Measurements from ENCODE around the gene SLCO2A1. TPM values are rescaled to one million over a fixed set of nuclear protein-coding genes. Genes with fewer than 3 reads are reported as not detected.

The SLCO2A1 gene
- total and polyA plus RNA-seq, 11 donors, result 2.8 to 28.4 (median 13.9) TPM

- Histone ChIP-seq H3K27ac (no peak overlapping the region), H3K27me3 (no peaks in the 10 kb centered on the region), H3K36me3 (no peaks in the 10 kb centered on the region), H3K4me3 (no peak overlapping the region), H3K9me3 (peaks cover 0 to 20% (median 0%) of the 10 kb centered on the region in 12 donors), H3K4me1 (peaks cover 0 to 7% (median 0%) of the 10 kb centered on the region in 12 donors)
- ATAC-seq, result no peak
- intact Hi-C loops (cut with DNase I), result no loop called here
- DNase-seq, result no peak
- 86 to 98% (median 97%) methylated on average over 5 of the region's 5 CpGs for WGBS, 4 donors
- TF ChIP-seq CTCF (IDR thresholded peaks at IDR 0.05) (no peak), POLR2A (IDR thresholded peaks at IDR 0.05) (no peak)
These were observed 20.3 kb downstream of the SLCO2A1 start for GRCh38 chr3:134009345-134010000.

- Histone ChIP-seq H3K4me1 (peaks cover 0 to 7% (median 0%) of the 10 kb centered on the region in 12 donors), H3K4me3 (no peak overlapping the region), H3K27me3 (no peaks in the 10 kb centered on the region), H3K9me3 (peaks cover 0 to 26% (median 0%) of the 10 kb centered on the region in 12 donors), H3K27ac (no peak overlapping the region), H3K36me3 (no peaks in the 10 kb centered on the region)
- intact Hi-C loops (cut with DNase I), result no loop called here
- TF ChIP-seq POLR2A (IDR thresholded peaks at IDR 0.05), result no peak
- no peak for TF ChIP-seq CTCF (IDR thresholded peaks at IDR 0.05)
- WGBS, 4 donors, result 37 to 53% (median 44%) methylated on average over 2 of the region's 2 CpGs
- peak in 1 of 5 donors; percentile 48 for DNase-seq
- peak in 2 of 4 donors; percentile 45 to 69 for ATAC-seq
These were observed 21.0 kb downstream of the SLCO2A1 start for GRCh38 chr3:134008630-134009156.

- Histone ChIP-seq H3K36me3 (no peaks in the 10 kb centered on the region), H3K9me3 (peaks cover 0 to 26% (median 0%) of the 10 kb centered on the region in 12 donors), H3K4me1 (peaks cover 0 to 7% (median 0%) of the 10 kb centered on the region in 12 donors), H3K27ac (no peak overlapping the region), H3K27me3 (no peaks in the 10 kb centered on the region), H3K4me3 (no peak overlapping the region)
- WGBS, 4 donors, result 62 to 80% (median 76%) methylated on average over 3 of the region's 3 CpGs
- intact Hi-C loops (cut with DNase I), result no loop called here
- ATAC-seq, result no peak
- no peak for DNase-seq
- TF ChIP-seq CTCF (IDR thresholded peaks at IDR 0.05), result no peak
- TF ChIP-seq POLR2A (IDR thresholded peaks at IDR 0.05), result no peak
These were observed 21.9 kb downstream of the SLCO2A1 start for GRCh38 chr3:134007819-134008218.

- WGBS, 4 donors, result 89 to 94% (median 94%) methylated on average over 4 of the region's 4 CpGs
- Histone ChIP-seq H3K4me3 (no peak overlapping the region), H3K27ac (no peak overlapping the region), H3K9me3 (peaks cover 0 to 26% (median 0%) of the 10 kb centered on the region in 12 donors), H3K4me1 (peaks cover 0 to 7% (median 0%) of the 10 kb centered on the region in 12 donors), H3K27me3 (no peaks in the 10 kb centered on the region), H3K36me3 (no peaks in the 10 kb centered on the region)
- DNase-seq, result no peak
- ATAC-seq, result no peak
- intact Hi-C loops (cut with DNase I), result no loop called here
- TF ChIP-seq POLR2A (IDR thresholded peaks at IDR 0.05) (no peak), CTCF (IDR thresholded peaks at IDR 0.05) (no peak)
These were observed 24.9 kb downstream of the SLCO2A1 start for GRCh38 chr3:134004841-134005240.
